Measurements from ENCODE around the gene LHX1.

The LHX1 gene

GRCh38 chr17:36939802-36940312, 2.6 kb downstream of the LHX1 start:
- DNase-seq: no peak

GRCh38 chr17:36940313-36941264, 3.3 kb downstream of the LHX1 start:
- DNase-seq: no peak

- DNase-seq: no peak
Observed at GRCh38 chr17:36941265-36942010, 4.2 kb downstream of the LHX1 start.

GRCh38 chr17:36942019-36942599, 4.8 kb downstream of the LHX1 start:
- DNase-seq: no peak

DNA sequence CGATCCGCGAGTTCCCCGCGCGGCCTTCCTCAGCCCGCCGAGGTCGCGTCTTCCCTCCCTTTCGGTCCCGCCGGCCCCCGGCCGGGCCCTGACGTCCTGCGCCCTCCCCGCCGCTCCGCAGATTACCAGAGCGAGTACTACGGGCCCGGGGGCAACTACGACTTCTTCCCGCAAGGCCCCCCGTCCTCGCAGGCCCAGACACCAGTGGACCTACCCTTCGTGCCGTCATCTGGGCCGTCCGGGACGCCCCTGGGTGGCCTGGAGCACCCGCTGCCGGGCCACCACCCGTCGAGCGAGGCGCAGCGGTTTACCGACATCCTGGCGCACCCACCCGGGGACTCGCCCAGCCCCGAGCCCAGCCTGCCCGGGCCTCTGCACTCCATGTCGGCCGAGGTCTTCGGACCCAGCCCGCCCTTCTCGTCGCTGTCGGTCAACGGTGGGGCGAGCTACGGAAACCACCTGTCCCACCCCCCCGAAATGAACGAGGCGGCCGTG, 5.4 kb downstream of the LHX1 start:
- DNase-seq: no peak

- no peak for DNase-seq
Observed at GRCh38 chr17:36943250-36944191, 6.2 kb downstream of the LHX1 start.

DNA sequence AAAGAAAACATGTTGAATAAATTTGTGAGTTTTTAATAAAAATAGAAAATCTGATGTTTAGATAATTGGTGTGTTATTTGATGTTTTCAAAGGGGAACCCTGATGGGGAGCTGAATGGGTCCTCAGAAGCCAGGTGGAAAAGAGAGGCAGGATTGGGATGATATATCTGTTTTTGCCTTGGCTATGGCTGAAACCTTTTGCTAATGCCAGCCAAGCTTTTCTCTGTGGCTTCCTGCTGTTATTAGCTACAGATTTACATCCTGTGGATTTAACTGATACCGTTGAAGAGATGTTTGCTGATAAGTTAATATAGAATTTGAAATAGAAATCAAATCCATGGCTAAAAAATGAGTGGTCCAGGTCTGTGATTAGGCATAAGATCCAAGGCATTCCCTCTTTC, 7.3 kb downstream of the LHX1 start:
- DNase-seq: no peak

DNA sequence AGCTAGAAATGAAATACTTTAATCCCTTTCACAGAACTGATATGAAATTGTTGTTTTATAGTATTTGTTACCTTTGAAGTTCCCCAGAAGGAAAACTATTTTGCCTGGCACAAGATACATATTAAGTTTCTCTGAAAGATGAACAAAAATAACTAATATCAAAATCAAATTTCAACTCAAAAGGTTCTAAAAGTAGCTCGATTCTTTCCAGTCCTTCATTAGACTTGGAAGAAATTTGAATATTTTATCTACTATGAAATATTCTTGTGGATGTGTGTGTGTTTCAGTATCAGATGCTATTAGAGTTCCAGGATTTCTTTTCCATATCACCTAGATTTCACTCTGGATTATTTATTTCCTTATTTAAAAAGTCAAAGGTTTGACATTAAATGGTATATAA, 7.9 kb downstream of the LHX1 start:
- DNase-seq: no peak

DNA sequence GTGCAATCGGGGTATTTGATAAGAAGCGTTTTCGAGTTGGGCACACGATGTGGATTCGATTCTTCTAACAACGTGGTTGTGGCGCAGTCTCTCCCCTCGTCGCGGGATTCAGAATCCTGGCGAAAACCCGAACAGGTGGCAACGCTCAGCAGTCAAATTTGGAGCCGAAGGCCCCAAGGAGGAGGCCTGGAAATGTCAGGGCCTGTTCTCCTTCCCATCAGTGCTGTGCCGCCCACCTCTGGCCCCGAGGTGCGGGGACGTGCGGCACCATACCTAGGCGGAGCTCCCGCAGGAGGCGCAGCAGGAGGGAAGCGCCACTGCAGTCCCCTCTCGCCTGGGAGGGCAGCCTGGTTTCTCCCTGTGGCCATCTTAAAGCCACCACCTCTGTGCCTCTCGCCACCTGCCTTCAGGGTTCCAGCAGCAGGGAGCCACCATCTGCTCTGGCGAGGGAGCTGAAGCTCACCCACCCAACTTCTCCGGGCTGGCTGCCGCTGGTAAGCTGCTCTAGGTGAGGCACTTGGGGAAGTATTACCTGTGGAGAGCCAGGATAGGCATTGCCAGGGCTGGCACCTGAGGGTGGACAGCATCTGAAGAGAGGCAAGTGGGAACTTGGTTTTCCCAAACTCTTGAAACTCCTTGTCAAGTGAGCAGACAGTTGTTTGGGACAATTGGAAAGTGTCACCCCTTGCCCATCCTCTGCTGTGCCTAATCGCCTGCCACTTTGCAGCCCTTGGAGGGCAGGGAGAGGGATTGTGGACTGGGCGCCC, 8.9 kb downstream of the LHX1 start:
- DNase-seq: no peak

GRCh38 chr17:36946726-36947091, 9.4 kb downstream of the LHX1 start:
- DNase-seq: no peak

DNA sequence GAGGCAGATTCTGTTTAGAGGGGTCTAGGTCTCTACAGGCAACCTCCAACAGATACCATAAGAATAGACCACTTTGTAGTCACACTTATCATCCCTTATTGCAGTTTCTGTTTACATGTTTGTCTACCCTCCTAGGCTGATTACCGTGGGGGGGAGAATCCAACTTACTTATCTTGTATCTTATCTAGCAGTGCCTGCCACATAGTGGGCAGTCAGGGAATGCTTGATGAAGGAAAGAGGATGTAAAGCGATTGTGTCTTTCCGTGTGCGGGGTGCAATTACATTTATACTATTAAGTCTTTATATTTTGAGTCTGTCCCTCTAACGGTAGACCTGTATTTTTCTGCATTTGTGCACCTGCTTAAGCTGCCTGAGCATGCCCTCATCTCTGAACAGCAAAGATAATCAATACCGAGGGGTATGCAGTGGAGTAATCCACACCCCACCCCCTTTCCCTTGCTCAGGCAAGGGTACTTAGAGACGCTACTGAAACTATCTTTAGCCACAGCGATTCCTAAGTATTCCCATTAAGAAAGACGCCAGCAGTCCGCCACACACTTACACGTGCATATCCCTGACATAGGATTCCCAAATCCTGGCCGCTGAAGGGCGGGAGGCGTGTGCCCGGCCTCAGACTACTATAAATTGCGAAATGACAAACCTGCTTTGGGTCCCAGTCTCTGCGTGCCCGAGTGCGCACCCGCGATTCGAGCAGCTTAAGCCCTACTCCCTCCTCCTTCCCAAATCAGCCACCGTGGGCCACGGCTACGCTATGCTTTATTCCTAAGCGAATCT, 10.8 kb downstream of the LHX1 start:
- DNase-seq: peak in 1 of 2 experiments; percentile 38

- DNase-seq: peak; percentile 98
Observed at GRCh38 chr17:36948717-36949460, 11.6 kb downstream of the LHX1 start, which contains the start of gene AATF. Gene AATF, plus strand, starts transcription at chr17:36948954. Its CDS starts 172 bp downstream, at chr17:36949126.

GRCh38 chr17:36949461-36949927, 12.2 kb downstream of the LHX1 start:
- DNase-seq: peak; percentile 43 to 56

DNA sequence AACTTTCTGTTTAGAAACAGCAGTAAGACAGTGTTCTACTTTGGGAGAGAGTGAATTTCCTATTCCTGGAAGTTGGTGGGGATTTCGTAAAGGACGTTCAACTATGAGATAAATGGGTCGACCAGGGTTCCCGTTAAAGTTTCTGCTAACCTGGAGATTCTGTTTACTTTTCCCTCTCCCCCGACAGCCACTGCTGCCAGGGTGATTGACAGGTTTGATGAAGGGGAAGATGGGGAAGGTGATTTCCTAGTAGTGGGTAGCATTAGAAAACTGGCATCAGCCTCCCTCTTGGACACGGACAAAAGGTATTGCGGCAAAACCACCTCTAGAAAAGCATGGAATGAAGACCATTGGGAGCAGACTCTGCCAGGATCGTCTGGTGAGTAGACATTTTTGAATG, 12.8 kb downstream of the LHX1 start:
- no peak for DNase-seq

DNA sequence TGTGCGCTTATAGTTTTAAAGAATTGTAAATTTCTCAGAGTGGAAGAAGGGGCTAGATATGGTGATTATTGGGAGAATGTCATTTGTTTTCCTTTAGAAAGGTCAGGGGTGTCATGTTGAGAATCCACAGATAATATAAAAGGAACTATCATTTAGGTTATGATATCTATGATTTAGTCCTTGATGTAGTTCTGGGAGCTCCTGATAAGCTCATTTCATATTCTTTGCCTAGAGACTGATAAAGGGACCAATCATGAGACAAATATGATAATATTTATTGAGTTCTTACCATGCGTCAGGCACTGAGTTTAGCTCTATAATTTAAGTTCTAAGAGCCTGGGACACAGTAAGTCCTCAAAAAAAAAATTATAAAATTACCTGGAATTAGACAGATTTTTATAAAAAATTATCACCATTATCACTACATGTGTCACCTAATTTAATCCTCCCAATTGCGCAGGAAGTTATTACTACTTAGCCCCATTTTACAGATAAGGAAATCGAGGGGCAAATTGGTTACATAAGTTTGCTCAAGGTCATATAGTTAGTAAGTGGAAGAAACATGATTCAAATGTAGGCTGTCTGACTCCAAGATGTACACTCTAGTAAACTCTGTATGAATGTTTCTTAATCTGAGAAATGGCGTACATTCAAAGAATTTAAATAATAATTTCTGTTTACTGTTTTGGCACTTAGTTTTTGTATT, 14.0 kb downstream of the LHX1 start:
- no peak for DNase-seq

DNA sequence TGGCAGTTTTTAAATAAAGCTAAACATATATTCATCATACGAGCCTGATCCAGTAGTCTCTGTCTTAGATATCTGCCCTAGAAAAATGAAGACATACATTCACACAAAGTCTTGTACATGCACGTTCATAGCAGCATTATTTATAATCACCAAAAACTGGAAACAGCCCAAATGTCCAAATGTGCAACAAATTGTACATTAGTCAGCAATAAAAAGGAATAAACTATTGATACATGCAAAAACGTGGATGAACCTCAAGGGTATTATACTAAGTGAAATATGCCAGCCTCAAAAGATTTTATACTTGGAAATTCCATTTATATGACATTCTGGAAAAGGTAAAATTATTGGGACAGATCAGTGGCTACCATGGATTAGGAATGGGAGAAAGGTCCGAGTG, 34.2 kb downstream of the LHX1 start:
- DNase-seq: no peak

GRCh38 chr17:36972186-36972700, 35.0 kb downstream of the LHX1 start:
- DNase-seq: no peak

GRCh38 chr17:36972905-36973304, 35.6 kb downstream of the LHX1 start:
- no peak for DNase-seq

Data from AML-193 (cell line).